OCI-LY3 (cell line): ENCODE data around the gene CTNND2.

ENCODE experiments used
- CTCF ChIP-seq: fragments of 200-600, 300-600 bp; sonication (generic); IDR thresholded peaks from 2 replicates; pipeline ENCODE4 v1.5.1; 2014; ENCODE audit warnings: antibody characterized with exemption, low read length, low read depth
- EZH2phosphoT487 ChIP-seq: fragments of 200-600 bp; shearing (Covaris generic); IDR thresholded peaks from 2 replicates; pipeline ENCODE4 v1.6.1; 2018; ENCODE audit warnings: antibody characterized with exemption, mixed run types, low read depth

GRCh38 chr5:11563822-11564221, 340.4 kb downstream of the CTNND2 start:
- TF ChIP-seq CTCF, result no peak
- no peak for TF ChIP-seq EZH2phosphoT487
